Body of pancreas (tissue), 4 donors: ENCODE results near the gene KRT84. TPM values are rescaled to one million over a fixed set of nuclear protein-coding genes. Genes with fewer than 3 reads are reported as not detected.

Source experiments
- ATAC-seq: fragments of 150-250 bp; one replicate; pipeline ENCODE4 v1.9.1; 2016
- DNase-seq, 4 donors: peaks; one replicate each; pipeline ENCODE4 v3.0.0-alpha.2; 2019
- H3K27ac ChIP-seq, 4 donors: fragments of 200-600 bp; sonication (generic); 1 replicate in 3 of 4; 2 replicates in 1 of 4; pipeline versions ENCODE4 v1.5.1 to v1.6.1; 2016 to 2019; ENCODE audit warnings: mild to moderate bottlenecking in 1 of 4, mixed read lengths in 1 of 4, moderate library complexity in 1 of 4
- H3K27me3 ChIP-seq, 2 donors: fragments of 200-600 bp; sonication (generic); one replicate each; pipeline ENCODE4 v1.6.0; 2016; ENCODE audit warnings: mild to moderate bottlenecking in 1 of 2
- H3K36me3 ChIP-seq, 2 donors: fragments of 200-600 bp; sonication (generic); replicated peaks in 1 of 2; 2 replicates each; pipeline ENCODE4 v1.5.1; 2016; ENCODE audit warnings: low read depth in 2 of 2; ENCODE audit not compliant: insufficient read depth in 1 of 2
- H3K4me1 ChIP-seq: fragments of 200-600 bp; sonication (generic); one replicate; pipeline ENCODE4 v1.6.0; 2016
- H3K4me3 ChIP-seq, 2 donors: fragments of 200-600 bp; sonication (generic); 1 replicate in 1 of 2; 2 replicates in 1 of 2; pipeline ENCODE4 v1.5.1; 2016 to 2019
- H3K9me3 ChIP-seq, 3 donors: fragments of 200-600 bp; sonication (generic); 1 replicate in 2 of 3; 2 replicates in 1 of 3; pipeline ENCODE4 v1.5.1; 2016
- CTCF ChIP-seq, 7 experiments: fragments of 450-650 bp in 4 of 7; fragments of 200-600 bp in 3 of 7; sonication (generic) in 3 of 7; IDR thresholded peaks; one replicate each; pipeline ENCODE4 v1.5.1; 2016 to 2019; ENCODE audit warnings: antibody characterized with exemption in 7 of 7
- POLR2A ChIP-seq, 3 donors: fragments of 450-650 bp; IDR thresholded peaks; one replicate each; pipeline ENCODE4 v1.6.1; 2016; ENCODE audit warnings: antibody characterized with exemption in 3 of 3, mild to moderate bottlenecking in 2 of 3
- WGBS, 2 donors: methylation state at CpG; one replicate each; pipeline ENCODE4 v1.1.5; 2017; 5-methylcytosine and 5-hydroxymethylcytosine counted together
- intact Hi-C: fragments of 100-400 bp; cut with DNase I; formaldehyde crosslinking; loops from one replicate; pipeline ENCODE4 v1.15.1; 2023
- total RNA-seq, 2 donors: library from RNA; depleted of rRNA; stranded (reverse); fragments of >200 nt; gene quantifications; one replicate each; pipeline ENCODE4 v1.1.0, GENCODE V29; 2016

The KRT84 gene
- total RNA-seq, 2 donors from 2014 or later, result not detected

- Histone ChIP-seq H3K9me3 (no peaks in the 10 kb centered on the region), H3K4me3 (no peak overlapping the region), H3K4me1 (no peaks in the 10 kb centered on the region), H3K27me3 (no peaks in the 10 kb centered on the region), H3K27ac (no peak overlapping the region), H3K36me3 (no peaks in the 10 kb centered on the region)
- intact Hi-C loops, result no loop called here
- DNase-seq (no peak), ATAC-seq (no peak)
- whole genome bisulfite sequencing, 2 donors, result 85 to 92% methylated on average over 2 of the region's 2 CpGs
- TF ChIP-seq CTCF (IDR thresholded peaks at IDR 0.05) (no peak), POLR2A (IDR thresholded peaks at IDR 0.05) (no peak)
Measured at GRCh38 chr12:52387859-52388258, 2.4 kb upstream of the KRT84 start.

- H3K36me3 ChIP-seq, result no peaks in the 10 kb centered on the region
- no peak for DNase-seq
- 89 to 93% methylated on average over 3 of the region's 3 CpGs for WGBS, 2 donors
- no peak overlapping the region for H3K4me3 ChIP-seq
- no peaks in the 10 kb centered on the region for H3K4me1 ChIP-seq
- H3K9me3 ChIP-seq, result no peaks in the 10 kb centered on the region
- no peak for TF ChIP-seq CTCF (IDR thresholded peaks at IDR 0.05)
- TF ChIP-seq POLR2A (IDR thresholded peaks at IDR 0.05), result no peak
- no peak overlapping the region for H3K27ac ChIP-seq
- intact Hi-C loops, result no loop called here
- H3K27me3 ChIP-seq, result no peaks in the 10 kb centered on the region
- no peak for ATAC-seq
Measured at GRCh38 chr12:52383331-52383730, 2.1 kb downstream of the KRT84 start.

GRCh38 chr12:52382854-52383253 lies 2.6 kb downstream of the KRT84 start:
- 64 to 86% methylated on average over 2 of the region's 2 CpGs for WGBS, 2 donors

GRCh38 chr12:52381206-52381605 lies 4.2 kb downstream of the KRT84 start:
- TF ChIP-seq CTCF (IDR thresholded peaks at IDR 0.05) (no peak), POLR2A (IDR thresholded peaks at IDR 0.05) (no peak)
- Histone ChIP-seq H3K4me1 (no peaks in the 10 kb centered on the region), H3K9me3 (no peaks in the 10 kb centered on the region), H3K27ac (no peak overlapping the region), H3K4me3 (no peak overlapping the region), H3K27me3 (no peaks in the 10 kb centered on the region), H3K36me3 (no peaks in the 10 kb centered on the region)
- ATAC-seq (no peak), DNase-seq (no peak)
- intact Hi-C loops, result no loop called here
- WGBS, 2 donors, result 82 to 87% methylated on average over 8 of the region's 8 CpGs

More at GRCh38 chr12:52382854-52383253, 2.6 kb downstream of the KRT84 start:
- no peak for DNase-seq
- no peak for TF ChIP-seq POLR2A (IDR thresholded peaks at IDR 0.05)
- TF ChIP-seq CTCF (IDR thresholded peaks at IDR 0.05), result no peak
- H3K36me3 ChIP-seq, result no peaks in the 10 kb centered on the region
- intact Hi-C loops, result no loop called here
- H3K4me1 ChIP-seq, result no peaks in the 10 kb centered on the region
- ATAC-seq, result no peak
- no peaks in the 10 kb centered on the region for H3K9me3 ChIP-seq
- H3K27me3 ChIP-seq, result no peaks in the 10 kb centered on the region
- H3K27ac ChIP-seq, result no peak overlapping the region
- no peak overlapping the region for H3K4me3 ChIP-seq

GRCh38 chr12:52380271-52380694 lies 5.2 kb downstream of the KRT84 start:
- WGBS, 2 donors, result 45 to 56% methylated on average over 10 to 15 of the region's 15 CpGs
- Histone ChIP-seq H3K27me3 (no peaks in the 10 kb centered on the region), H3K9me3 (no peaks in the 10 kb centered on the region), H3K4me1 (no peaks in the 10 kb centered on the region), H3K4me3 (no peak overlapping the region), H3K36me3 (no peaks in the 10 kb centered on the region), H3K27ac (no peak overlapping the region)
- peak; percentile 59 for ATAC-seq
- peak; percentile 49 to 61 (median 56) for DNase-seq
- TF ChIP-seq POLR2A (IDR thresholded peaks at IDR 0.05), result no peak
- peak in 6 of 7 experiments; percentile 37 to 51 (median 47) for TF ChIP-seq CTCF (IDR thresholded peaks at IDR 0.05)
- intact Hi-C loops, result no loop called here
